GM18520 (cell line): ENCODE results near the gene MAF.

Source experiments
- ATAC-seq: cut with Tn5 transposase; IDR thresholded peaks from one replicate; pipeline ENCODE4 v1.9.1; 2021; ENCODE audit not compliant: unreplicated experiment

The MAF gene

GRCh38 chr16:79593074-79593531 is 7.4 kb downstream of the MAF start:
- ATAC-seq: no peak

GRCh38 chr16:79592186-79592585 is 8.4 kb downstream of the MAF start:
- no peak for ATAC-seq

GRCh38 chr16:79589601-79590102 is 10.9 kb downstream of the MAF start:
- ATAC-seq: no peak

- ATAC-seq: no peak
Observed at GRCh38 chr16:79587897-79588296, 12.6 kb downstream of the MAF start.

- ATAC-seq: no peak
Observed at GRCh38 chr16:79587296-79587695, 13.2 kb downstream of the MAF start.

- no peak for ATAC-seq
Observed at GRCh38 chr16:79582789-79583188, 17.7 kb downstream of the MAF start.

- no peak for ATAC-seq
Observed at GRCh38 chr16:79580453-79581191, 19.9 kb downstream of the MAF start.

- no peak for ATAC-seq
Observed at GRCh38 chr16:79576602-79577001, 23.9 kb downstream of the MAF start.

GRCh38 chr16:79573884-79574283 is 26.7 kb downstream of the MAF start:
- ATAC-seq: no peak

GRCh38 chr16:79573071-79573470 is 27.5 kb downstream of the MAF start:
- no peak for ATAC-seq

- no peak for ATAC-seq
Observed at GRCh38 chr16:79571903-79572535, 28.5 kb downstream of the MAF start.

- ATAC-seq: no peak
Observed at GRCh38 chr16:79571065-79571902, 29.3 kb downstream of the MAF start.

GRCh38 chr16:79564671-79565107 is 35.8 kb downstream of the MAF start:
- ATAC-seq: no peak

- ATAC-seq: no peak
Observed at GRCh38 chr16:79563921-79564320, 36.6 kb downstream of the MAF start.

GRCh38 chr16:79562166-79562823 is 38.2 kb downstream of the MAF start:
- ATAC-seq: no peak

- ATAC-seq: no peak
Observed at GRCh38 chr16:79561729-79562128, 38.8 kb downstream of the MAF start.

GRCh38 chr16:79560923-79561322 is 39.6 kb downstream of the MAF start:
- ATAC-seq: no peak

- ATAC-seq: no peak
Observed at GRCh38 chr16:79560318-79560717, 40.2 kb downstream of the MAF start.

- ATAC-seq: no peak
Observed at GRCh38 chr16:79559532-79559931, 41.0 kb downstream of the MAF start.

GRCh38 chr16:79557421-79557820 is 43.1 kb downstream of the MAF start:
- no peak for ATAC-seq

GRCh38 chr16:79554912-79555311 is 45.6 kb downstream of the MAF start:
- no peak for ATAC-seq
